Measurements from ENCODE around the gene TBCB.
"Not testable (repeated sequence)": the region's sequence is repeated elsewhere in the genome, so short reads cannot be mapped to it uniquely, and the experiment has no call there.

Gene TBCB

DNA sequence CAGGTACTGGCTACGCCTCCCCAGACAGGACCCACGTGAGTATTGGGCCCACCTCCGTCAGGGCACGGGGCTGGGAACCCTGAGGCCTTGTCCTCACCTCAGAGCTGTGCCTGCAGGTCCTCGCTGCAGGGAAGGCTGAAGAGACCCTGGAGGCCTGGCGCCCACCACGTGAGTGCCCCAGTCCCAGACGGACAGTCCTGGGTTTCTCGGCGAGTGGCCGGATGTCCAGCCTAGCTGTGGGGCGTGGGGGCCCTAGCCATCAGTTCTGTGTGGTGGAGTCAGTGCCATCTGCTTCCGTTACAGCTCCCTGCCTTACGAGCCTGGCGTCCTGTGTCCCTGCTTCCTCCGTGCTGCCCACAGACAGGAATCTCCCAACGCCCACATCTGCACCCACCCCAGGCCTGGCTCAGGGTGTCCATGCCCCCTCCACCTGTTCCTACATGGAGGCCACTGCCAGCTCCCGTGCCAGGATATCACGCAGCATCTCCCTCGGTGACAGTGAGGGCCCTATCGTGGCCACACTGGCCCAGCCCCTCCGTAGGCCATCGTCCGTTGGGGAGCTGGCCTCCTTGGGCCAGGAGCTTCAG, 12.1 kb upstream of the TBCB start:
- no peak for DNase-seq

DNA sequence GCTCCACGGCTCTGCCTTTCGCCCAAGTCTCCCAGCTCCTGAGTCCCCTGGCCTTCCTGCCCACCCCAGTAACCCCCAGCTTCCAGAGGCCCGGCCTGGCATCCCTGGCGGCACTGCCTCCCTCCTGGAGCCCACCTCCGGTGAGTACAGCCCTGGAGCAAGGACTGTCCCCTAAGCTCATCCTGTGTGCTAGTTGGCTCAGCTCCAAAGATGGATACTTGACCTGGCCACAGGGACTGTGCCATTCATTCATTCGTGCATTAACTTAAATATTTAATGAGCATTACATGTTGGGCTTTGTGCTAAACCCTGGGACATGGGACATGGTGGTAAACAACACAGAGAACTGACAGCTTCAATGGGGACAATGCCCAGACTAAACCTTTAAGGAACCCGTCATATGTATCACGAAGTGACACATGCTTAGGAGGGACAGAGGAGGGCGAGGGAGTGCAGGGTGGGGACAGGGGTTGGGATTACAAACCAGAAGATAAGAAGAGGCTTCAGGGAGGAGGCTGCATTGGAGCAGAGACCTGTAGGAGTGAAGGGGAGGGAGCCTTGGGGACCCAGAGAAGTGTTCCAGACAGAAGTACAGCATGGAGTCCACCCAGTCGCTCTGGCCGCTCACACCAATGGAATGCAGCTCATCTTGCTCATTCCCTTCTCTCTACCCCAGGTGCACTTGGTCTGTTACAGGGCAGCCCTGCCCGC, 11.3 kb upstream of the TBCB start:
- no peak for DNase-seq

DNA sequence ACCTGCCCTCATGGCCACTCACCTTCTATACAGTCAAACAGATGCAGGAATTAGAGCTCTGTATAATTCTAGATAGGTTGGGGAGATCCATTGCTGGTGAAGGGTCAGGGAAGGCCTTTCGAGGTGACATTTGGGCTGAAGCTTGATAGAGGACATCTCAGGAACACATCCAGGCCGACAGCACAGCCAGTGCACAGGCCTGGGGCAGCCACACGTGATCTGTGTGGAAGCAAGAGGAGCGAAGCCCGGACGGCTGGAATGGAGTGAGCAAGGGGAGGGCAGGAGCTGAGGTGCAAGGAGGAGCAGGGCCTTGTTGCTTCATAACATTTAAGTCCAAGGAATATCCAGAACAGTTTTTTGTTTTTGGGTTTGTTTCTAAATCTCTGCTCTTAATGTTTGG, 8.8 kb upstream of the TBCB start:
- no peak for DNase-seq

DNA sequence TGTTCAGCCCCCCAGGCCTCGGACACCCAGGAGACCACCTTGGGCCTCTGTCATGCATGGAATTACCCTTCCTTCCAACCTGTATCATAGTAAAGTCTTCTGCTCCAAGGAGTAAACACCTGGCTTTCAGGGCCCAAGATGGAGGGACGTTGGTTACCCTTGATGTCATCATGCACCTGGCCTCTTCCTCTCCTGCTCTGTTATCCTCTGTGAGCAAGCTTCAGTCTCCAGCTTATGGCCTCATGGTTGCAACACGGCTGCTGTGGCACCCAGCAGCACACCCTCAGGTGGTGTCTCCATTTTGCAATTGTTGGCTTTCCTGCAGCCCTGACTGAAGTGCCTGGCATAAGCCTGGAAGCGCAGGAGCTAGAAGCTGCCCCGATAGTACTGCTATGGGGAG, 8.3 kb upstream of the TBCB start:
- DNase-seq = no peak

DNA sequence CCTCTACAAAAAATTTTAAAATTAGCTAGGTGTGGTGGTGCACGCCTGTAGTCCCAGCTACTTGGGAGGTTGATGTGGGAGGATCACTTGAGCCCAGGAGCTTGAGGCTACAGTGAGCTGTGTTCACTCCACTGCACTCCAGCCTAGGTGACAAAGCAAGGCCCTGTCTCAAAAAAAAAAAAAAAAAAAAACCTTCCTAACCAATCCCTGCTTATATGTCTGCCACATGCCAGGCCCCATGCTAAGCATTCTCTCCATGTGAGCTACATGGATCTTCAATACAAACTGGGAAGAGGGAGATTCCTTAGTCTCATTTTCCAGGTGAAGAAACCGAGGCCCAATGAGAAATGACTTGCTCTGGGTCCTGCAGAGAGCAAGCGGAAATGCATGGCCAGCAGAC, 6.6 kb upstream of the TBCB start:
- no peak for DNase-seq

DNA sequence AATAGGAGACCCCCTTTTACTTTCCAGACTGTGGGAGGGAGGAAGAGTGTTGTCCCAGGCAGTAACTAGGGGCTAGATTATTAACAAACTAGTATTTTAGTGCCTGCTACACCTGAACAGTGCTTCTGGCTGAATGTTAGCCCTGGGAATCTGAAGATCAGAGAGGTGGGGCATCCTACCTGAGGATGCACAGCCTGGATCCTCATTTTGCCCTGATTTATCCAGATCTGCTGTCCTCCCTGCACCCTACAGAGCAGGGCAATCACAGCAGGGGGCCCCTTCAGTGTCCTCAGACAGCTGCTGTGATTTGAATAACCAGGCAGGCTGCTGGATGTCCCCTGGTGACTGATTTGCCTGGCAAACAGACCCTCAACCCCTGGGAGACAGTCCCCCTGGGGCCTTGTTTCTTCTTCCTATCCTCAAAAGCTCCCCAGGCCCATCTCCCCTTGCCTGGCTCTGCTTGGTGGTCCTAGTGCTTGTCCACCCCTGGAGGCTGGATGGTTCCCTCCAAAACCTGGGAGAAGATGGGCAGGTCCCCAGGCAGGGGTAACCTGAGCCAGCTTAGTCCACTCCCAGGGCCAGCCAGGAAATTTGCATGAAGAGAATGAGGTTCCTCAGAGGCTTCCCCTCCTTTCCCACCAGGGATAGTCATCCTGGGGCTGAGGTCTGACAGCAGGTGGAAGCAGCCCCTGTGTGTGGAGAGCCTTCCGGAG, 4.6 kb upstream of the TBCB start, which contains the start of gene OVOL3:
TSS of gene OVOL3 (plus strand) at position 657 of the 713 bp plus-strand sequence. CDS start 60 bp downstream, outside the sequence.
- no peak for DNase-seq

DNA sequence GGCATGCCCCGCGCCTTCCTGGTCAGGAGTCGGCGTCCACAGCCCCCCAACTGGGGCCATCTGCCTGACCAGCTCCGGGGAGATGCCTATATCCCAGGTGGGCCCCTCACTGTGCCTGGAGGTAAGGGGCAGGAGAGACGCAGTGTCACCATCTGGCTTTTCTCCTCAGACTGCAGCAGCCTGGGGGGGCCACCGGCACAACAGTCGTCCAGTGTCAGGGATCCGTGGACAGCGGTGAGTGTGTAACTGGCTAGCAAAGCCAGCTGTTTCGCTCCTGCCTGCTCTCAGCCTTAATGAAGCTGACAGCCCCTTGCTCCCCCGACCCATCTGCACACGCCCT, 4.1 kb upstream of the TBCB start:
- DNase-seq = no peak

DNA sequence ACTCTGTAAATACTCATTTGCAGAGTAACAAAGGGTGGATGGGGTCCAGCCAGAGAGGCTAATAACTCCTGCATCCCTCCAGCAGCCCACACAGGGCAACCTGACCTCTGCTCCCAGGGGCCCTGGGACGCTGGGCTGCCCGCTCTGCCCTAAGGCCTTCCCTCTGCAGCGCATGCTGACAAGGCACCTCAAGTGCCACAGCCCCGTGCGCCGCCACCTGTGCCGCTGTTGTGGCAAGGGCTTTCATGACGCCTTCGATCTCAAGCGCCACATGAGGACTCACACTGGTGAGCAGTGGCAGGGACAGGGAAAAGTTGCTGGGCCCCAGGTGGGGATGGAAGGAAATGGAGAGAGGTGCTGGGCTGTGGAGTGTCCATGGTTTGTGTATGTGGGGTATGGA, 2.6 kb upstream of the TBCB start:
- DNase-seq = no peak

DNA sequence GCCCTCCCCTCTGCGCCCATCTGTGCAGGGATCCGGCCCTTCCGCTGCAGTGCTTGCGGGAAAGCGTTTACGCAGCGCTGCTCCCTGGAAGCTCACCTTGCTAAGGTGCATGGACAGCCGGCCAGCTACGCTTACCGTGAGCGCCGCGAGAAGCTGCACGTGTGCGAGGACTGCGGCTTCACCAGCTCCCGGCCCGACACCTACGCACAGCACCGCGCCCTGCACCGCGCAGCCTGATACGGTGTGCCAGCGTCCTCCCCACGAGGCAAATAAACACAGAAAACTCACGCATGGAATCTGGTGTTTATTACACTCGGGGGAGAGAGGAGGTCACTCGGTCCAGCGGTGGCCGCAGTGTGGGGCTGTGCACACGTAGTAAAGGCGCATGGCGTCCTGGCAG, 1.8 kb upstream of the TBCB start:
- no peak for DNase-seq

DNA sequence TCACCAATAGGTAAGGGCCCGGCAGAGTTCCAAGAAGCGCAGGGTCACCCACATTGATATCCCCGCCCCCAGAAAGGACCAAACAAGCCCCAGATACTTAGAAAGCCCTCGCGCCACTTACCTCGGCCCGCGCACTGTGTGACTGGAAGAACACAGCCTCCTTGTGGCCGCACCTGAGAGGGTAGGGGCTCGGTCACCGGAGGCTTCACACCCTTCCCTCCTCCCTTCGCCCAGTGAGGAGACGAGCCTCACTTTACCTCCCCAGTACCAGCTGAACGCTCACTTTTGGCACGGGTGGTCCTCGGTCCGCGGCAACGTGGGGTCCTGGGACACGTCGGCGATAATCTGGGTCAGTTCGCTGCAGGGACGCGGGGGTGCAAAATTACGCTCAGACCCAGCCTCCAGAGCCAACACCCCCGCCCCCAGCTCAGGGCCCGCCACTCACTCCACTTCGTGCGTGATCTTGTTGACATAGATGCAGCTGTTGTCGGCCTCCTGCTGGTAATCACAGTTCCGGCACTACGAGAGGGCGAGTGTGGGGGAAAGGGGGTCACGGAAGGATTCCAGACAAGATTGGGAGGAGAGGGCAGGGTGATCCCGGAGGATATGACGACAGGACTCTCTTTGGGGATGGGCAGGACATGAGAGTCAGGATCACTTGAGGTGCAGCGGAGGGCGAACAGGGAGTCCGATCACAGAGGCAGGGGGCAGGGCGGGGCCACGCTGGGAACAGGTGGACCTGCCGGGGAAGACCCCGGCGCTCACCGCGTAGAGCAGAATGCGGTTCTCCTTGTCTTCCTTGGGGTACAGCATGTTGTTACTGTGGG, 1.2 kb upstream of the TBCB start:
- peak in 1 of 2 donors; percentile 14 for DNase-seq

DNA sequence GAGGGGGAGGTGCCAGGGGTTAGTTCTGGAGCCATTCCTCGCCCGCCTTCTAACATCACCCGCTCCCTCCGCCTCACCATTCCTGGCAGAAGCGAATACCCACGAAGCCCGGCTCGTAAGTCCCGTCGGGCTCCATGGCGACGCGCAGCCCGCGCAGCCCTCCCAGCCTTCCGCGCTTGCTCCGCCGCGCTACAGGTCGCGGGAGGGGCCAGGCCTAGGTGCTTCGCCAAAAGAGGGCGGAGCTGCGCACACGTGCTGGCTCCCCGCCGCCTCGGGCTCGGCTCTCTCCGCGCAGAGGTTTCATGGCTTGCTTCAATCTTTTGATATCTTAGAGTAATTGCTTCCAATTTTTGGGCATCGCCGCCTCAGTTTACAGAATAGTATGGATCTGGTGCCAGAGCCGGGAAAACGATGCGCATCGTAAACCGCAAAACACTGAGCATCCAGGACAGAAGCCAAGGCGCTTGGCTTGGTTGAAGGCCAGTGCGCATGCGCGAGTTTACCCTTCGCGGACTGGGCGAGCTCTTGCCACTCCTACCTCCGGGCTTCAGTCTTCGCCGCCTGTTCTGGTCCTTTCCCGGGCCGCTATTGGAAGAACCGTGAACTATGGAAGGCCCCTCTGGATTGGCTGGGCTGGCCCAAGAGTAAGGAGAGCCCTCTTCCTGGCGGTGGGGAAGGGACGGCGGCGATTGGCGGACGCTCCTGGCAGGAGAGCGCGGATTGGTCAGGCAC, 381 bp upstream of the TBCB start, which contains the start of gene POLR2I:
TSS of gene POLR2I (minus strand) at position 155 of the 732 bp plus-strand sequence. CDS start at position 136, 19 bp downstream.
- peak; percentile 100 for DNase-seq

DNA sequence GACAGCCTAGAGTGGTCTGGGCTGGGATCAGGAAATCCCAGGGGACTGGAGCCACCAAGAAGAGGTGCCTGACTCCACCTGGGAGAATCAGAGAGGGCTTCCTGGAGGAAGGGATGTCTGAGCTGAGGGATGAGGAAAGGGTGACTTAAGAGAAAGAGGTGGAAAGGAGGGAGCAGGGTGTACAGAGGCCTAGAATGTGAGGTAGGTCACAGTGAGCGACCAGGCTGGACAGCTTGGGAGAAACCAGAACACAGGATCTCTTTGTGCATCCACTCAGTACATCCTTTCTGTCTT, 1.0 kb downstream of the TBCB start:
- no peak for DNase-seq

DNA sequence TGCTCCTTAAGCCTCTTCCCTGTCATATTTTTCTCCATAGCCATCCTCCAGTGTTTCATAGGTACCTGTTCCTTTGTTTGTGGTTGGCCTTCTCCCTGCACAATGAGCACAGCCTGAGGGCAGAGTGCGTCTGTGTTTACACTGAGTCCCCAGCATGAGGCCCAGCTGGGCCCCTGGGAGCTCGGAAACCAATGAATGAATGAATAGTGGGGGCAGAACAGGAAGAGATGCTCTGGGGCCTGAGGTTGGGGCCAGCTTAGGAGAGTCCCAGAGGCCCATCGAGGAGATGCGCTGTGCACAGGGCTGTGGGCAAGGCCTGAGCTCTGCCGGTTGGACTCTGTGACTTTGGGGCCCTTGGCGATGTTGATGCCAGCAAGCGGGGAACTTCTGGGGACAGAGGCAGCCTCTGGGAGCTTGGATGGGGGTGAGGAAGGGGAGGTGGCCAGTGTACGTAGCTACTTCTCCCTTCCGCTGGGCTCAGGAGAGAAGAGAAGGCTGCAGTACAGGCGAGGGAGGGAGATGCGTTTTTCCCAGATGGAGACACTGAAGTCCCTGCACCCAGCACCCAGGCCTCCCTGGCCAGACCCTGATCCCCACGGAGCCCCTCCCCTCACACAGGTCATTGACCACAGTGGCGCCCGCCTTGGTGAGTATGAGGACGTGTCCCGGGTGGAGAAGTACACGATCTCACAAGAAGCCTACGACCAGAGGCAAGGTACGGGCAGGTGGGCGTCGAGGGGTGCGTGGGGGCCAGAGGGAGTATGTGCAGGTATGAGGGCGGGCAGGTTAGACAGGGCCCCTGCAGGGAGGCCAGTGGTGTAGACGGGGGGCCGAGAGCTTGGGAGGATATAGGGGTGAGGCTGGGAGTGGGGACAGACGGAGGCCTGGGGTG, 5.1 kb downstream of the TBCB start:
- DNase-seq = no peak

DNA sequence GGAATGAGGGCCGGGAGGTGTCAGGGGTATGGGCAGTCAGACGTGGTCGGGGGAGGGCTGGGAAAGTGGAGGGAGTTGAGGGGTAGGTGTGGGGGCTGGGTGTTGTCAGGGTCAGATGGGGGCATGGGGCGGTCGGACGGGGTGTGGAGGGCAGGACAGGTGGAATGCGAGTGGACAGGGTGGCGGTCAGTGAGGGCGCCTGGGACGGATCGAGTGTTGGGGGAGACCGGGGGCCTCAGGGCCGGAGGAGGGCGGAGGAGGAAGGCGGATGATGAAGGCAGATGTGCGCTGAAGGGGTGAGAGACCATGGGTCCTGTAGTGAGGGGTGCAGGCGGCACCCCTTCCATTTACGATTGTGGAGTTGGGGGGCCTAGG, 5.7 kb downstream of the TBCB start:
- DNase-seq = no peak

DNA sequence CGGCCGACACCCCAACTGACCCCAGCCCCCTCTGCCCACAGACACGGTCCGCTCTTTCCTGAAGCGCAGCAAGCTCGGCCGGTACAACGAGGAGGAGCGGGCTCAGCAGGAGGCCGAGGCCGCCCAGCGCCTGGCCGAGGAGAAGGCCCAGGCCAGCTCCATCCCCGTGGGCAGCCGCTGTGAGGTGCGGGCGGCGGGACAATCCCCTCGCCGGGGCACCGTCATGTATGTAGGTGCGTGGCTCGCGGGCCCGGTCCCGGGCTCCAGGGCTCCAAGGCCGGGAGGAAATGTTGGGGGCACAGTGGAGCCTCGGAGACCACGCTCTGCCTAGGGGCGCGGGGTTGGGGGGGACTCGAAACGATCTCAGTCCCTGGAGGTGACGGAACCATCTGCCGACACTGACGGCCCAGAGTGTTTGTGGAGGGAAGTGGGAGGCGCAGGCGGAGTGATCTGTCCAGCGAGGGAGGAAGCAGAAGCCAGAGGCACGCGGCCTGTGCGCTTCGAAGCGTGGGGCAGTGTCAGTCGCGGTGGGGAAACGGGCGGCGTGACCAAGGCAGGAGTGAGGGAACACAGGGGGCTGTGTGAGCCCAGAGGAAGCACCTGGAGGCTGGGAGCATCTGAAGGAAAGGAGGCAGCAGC, 6.3 kb downstream of the TBCB start:
- DNase-seq = no peak

DNA sequence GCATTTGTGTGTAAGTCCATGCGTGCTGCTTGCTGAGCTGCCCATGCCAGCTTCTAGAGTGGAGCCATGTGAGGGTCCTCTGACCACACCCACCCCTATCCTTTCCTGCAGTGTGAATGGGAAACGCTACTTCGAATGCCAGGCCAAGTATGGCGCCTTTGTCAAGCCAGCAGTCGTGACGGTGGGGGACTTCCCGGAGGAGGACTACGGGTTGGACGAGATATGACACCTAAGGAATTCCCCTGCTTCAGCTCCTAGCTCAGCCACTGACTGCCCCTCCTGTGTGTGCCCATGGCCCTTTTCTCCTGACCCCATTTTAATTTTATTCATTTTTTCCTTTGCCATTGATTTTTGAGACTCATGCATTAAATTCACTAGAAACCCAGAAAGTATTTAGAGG, 10.3 kb downstream of the TBCB start:
- DNase-seq = no peak

DNA sequence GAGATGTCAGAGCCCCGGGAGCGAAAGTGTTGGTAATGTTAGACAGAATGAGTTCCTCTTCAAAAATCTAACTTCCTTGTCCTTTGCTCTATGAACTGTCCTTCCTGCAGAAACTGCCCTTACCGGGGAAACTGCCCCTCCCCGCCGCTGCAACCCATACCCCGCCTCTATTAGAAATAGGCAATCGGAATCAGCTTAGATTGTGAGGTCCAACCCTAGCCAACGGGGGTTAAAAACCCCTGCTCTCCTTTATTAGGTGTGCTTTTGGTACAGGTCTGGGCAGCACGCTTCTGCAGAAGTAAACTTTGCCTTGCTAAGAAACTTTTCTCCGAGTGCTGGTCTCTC, 13.1 kb downstream of the TBCB start:
- peak in 1 of 2 donors; percentile 13 for DNase-seq

DNA sequence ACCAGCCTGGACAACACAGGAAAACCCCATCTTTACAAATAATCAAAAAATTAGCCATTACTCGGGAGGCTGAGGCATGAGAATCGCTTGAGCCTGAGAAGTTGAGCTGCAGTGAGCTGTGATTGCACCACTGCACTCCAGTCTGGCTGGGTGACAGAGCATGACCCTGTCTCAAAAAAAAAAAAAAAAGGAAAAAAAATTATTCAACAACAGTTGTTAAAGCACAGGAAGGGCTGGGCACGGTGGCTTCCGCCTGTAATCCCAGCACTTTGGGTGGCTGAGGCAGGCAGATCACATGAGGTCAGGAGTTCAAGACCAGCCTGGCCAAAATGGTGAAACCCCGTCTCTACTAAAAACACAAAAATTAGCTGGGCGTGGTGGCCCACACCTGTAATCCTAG, 16.0 kb downstream of the TBCB start:
- DNase-seq = peak; percentile 46 to 65

DNA sequence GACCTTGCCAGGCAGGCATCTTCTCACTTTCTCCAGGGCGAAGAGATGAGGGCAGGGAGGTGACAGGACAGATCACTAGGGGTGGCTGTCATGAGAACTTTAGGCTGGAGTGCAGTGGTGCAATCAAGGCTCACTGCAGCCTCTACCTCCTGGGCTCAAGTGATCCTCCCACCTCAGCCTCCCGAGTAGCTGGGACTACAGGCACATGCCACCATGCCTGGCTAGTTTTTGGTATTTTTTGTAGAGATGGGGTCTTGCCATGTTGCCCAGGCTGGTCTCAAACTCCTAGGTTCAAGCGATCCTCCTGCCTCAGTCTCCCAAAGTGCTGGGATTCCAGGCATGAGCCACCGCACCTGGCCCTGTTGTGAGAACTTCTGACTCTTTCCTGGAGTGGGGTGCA, 19.6 kb downstream of the TBCB start:
- DNase-seq = not testable (repeated sequence)

DNA sequence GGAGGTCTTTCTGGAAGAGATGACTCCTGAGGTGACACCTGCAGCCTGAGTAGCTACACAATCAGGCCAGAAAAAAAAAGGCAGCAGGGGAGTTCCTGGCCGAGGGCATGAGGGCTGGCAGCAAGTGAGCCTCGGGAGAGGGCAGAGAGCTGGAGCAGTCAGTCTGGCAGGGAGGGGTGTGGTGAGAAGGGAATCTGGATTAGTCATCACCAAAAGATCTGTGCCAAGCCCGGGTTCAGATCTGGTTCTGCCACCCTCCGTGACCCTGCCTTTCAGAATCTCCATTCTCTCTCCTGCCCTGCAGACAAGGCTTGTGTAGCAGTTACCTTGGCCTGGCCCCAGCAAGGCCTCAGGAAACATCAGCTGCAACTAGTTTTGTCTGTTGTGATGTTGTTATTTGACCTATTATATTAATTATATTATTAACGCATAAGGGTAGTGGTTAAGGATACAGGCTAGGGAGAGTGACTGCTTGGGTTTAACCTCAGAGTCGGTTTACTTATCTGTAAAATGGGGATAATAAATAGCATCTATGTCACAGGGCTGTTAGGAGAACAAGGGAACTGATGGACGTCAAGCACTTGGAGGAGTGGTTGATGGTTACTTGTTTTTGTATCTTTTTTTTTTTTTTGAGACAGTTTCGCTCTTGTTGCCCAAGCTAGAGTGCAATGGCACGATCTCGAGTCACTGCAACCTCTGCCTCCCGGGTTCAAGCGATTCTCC, 21.9 kb downstream of the TBCB start:
- DNase-seq = peak in 1 of 2 donors; percentile 16

DNA sequence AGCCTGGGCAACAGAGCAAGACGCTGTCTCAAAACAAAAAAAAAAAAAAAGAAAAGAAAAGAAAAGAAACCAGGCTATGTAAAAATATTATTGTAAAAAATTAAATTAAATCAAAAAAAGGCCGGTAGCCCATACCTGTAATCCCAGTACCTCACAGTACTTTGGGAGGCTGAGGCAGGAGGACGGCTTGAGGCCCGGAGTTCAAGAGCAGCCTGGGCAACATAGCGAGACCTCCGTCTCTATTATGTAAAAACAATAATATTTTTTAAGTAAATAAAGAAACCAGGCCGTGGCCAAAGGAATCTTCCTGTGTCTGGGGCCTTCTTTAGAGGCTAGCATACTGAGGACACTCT, 23.8 kb downstream of the TBCB start:
- DNase-seq = no peak
